Measurements from ENCODE around the gene SMARCD1. TPM values are rescaled to one million over a fixed set of nuclear protein-coding genes. Genes with fewer than 3 reads are reported as not detected.

SMARCD1 gene
- total RNA-seq, 1 experiment from 2014 or later, result 152 TPM

DNA sequence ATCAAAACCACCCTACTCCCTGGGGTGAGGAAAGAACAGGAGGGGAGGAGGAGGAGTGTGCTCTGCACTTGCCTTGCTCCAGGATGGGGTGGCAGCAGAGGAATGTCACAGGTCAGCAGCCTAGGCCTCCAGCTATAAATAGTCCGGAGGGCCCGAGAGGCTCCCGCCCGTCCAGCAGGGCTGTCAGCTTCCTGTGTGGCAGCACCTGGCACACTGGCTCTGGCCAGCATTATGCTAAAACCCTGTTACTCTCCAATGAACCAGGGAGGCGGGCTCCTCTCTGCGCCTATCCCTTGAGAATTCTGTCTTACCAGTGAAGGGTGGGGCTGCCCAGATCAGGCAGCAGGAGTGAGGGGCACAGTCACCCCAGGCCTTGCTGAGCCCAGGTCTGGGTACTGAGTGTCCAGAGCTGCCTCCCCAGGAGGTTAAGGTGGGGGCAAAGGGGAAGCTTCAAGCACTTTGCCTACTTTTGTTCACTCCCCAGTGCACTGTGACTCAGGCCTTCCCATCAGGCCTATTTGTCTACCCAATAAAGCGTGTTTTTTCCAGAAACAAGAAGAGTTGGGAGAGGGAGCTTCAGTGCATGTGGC, 25.7 kb downstream of the SMARCD1 start:
- Histone ChIP-seq H3K27me3 (ENCODE audit: insufficient read depth, low read length) (no peaks in the 10 kb centered on the region), H3K4me1 (ENCODE audit: insufficient read depth, low read length) (peaks cover 10% of the 10 kb centered on the region; the same call in 1 of the 2 replicates), H4K20me1 (ENCODE audit: control insufficient read depth, insufficient read depth, insufficient read length) (no peaks in the 10 kb centered on the region), H3K9me3 (ENCODE audit: control insufficient read depth, low read depth, low read length) (no peaks in the 10 kb centered on the region), H3K79me2 (ENCODE audit: insufficient read depth, low read length) (no peaks in the 10 kb centered on the region), H3K4ac (ENCODE audit: low read depth, low read length) (no peak overlapping the region), H2AFZ (ENCODE audit: low read length) (no peak overlapping the region), H2AK5ac (ENCODE audit: insufficient read length, low read length) (no peak overlapping the region), H3K9ac (ENCODE audit: extremely low read depth, insufficient read length, low read length) (no peak overlapping the region), H2BK12ac (ENCODE audit: insufficient read length, low read depth, low read length) (no peak overlapping the region), H3K27ac (ENCODE audit: insufficient read length, low read depth, low read length) (no peak overlapping the region), H4K91ac (ENCODE audit: insufficient read length, low read depth, low read length) (no peak overlapping the region), H3K56ac (ENCODE audit: insufficient read length, low read depth, low read length) (no peak overlapping the region), H3T11ph (ENCODE audit: low read length) (no peak overlapping the region), H3K23me2 (ENCODE audit: insufficient read length, low read depth, low read length, poor library complexity, severe bottlenecking) (peaks cover 3% of the 10 kb centered on the region), H2BK20ac (ENCODE audit: low read depth, low read length, poor library complexity, severe bottlenecking) (no peak overlapping the region), H3K4me2 (ENCODE audit: insufficient read depth, insufficient read length, low read length) (peak overlapping the region; percentile 44), H3K14ac (ENCODE audit: insufficient read depth, low read length) (no peak overlapping the region), H2BK15ac (ENCODE audit: low read depth, low read length) (no peak overlapping the region), H4K8ac (replicated peaks; ENCODE audit: insufficient read length, low read depth, low read length) (no peak overlapping the region), H3K18ac (ENCODE audit: insufficient read length, low read depth, low read length) (no peak overlapping the region), H3K23ac (ENCODE audit: insufficient read length, low read depth, low read length) (no peak overlapping the region), H2BK5ac (ENCODE audit: insufficient read length, low read length) (no peak overlapping the region), H2BK120ac (ENCODE audit: low read depth, low read length, poor library complexity, severe bottlenecking) (no peak overlapping the region), H4K5ac (ENCODE audit: insufficient read length, low read depth, low read length) (no peak overlapping the region), H3K79me1 (ENCODE audit: insufficient read depth, low read depth, low read length, poor library complexity, severe bottlenecking) (no peaks in the 10 kb centered on the region)
- Mint-ChIP-seq H3K9me3 (no peaks in the 10 kb centered on the region), H3K27ac (peak overlapping the region in 2 of 3 experiments; percentile 70 to 93; a peak in 2 of 7 replicates), H3K4me3 (peak overlapping the region; percentile 66 to 93), H3K36me3 (ENCODE audit: insufficient read depth in 1 of 3, low read depth in 3 of 3) (peaks cover 0 to 4% (median 2%) of the 10 kb centered on the region in 3 experiments; a peak in 4 of 7 replicates), H3K27me3 (ENCODE audit: low read depth) (no peaks in the 10 kb centered on the region; the same call in 1 of the 2 replicates), H3K4me1 (peaks cover 15 to 26% of the 10 kb centered on the region in 2 experiments)
- peak; percentile 86 for DNase-seq
- TF ChIP-seq, protein P1, sequence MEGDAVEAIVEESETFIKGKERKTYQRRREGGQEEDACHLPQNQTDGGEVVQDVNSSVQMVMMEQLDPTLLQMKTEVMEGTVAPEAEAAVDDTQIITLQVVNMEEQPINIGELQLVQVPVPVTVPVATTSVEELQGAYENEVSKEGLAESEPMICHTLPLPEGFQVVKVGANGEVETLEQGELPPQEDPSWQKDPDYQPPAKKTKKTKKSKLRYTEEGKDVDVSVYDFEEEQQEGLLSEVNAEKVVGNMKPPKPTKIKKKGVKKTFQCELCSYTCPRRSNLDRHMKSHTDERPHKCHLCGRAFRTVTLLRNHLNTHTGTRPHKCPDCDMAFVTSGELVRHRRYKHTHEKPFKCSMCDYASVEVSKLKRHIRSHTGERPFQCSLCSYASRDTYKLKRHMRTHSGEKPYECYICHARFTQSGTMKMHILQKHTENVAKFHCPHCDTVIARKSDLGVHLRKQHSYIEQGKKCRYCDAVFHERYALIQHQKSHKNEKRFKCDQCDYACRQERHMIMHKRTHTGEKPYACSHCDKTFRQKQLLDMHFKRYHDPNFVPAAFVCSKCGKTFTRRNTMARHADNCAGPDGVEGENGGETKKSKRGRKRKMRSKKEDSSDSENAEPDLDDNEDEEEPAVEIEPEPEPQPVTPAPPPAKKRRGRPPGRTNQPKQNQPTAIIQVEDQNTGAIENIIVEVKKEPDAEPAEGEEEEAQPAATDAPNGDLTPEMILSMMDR (conservative IDR thresholded peaks at IDR 0.05), result no peak
- no CpG with 5 or more reads among the region's 7 CpGs for WGBS (ENCODE audit: extremely low coverage, insufficient read length, low lambda C conversion rate)

All from H9 (cell line).